CD4-positive, alpha-beta T cell treated with Interleukin-15 for 1 hour (primary cell): Measurements from ENCODE around the gene CNP.
"Not testable (repeated sequence)": the region's sequence is repeated elsewhere in the genome, so short reads cannot be mapped to it uniquely, and the experiment has no call there.

Source experiments
- DNase-seq: peaks from one replicate; pipeline ENCODE4 v3.0.0-alpha.2; 2020

CNP gene

GRCh38 chr17:42010266-42010680 lies 43.7 kb downstream of the CNP start:
- DNase-seq: peak; percentile 48

GRCh38 chr17:42010898-42011516 lies 44.4 kb downstream of the CNP start:
- DNase-seq: no peak

GRCh38 chr17:42012363-42012762 lies 45.8 kb downstream of the CNP start:
- DNase-seq: not testable (repeated sequence)

- not testable (repeated sequence) for DNase-seq
These were observed 47.1 kb downstream of the CNP start for GRCh38 chr17:42013740-42014139.

GRCh38 chr17:42016411-42016831 lies 49.8 kb downstream of the CNP start:
- DNase-seq: no peak

GRCh38 chr17:42016941-42017865 lies 50.6 kb downstream of the CNP start, which contains the start of gene DNAJC7:
Gene DNAJC7, minus strand, starts transcription at chr17:42017439. Its CDS starts 23 bp downstream, at chr17:42017416.
- peak; percentile 93 for DNase-seq

- DNase-seq: no peak
These were observed 51.2 kb downstream of the CNP start for GRCh38 chr17:42017866-42018200.

GRCh38 chr17:42018339-42018738 lies 51.7 kb downstream of the CNP start:
- DNase-seq: no peak

- DNase-seq: no peak
These were observed 52.4 kb downstream of the CNP start for GRCh38 chr17:42018988-42019387.

- peak; percentile 94 for DNase-seq
These were observed 53.2 kb downstream of the CNP start, which contains the start of gene NKIRAS2 for GRCh38 chr17:42019509-42020404. Gene NKIRAS2, plus strand, starts transcription at chr17:42020090. Its CDS starts 1,488 bp downstream, at chr17:42021578.

GRCh38 chr17:42020845-42021244 lies 54.2 kb downstream of the CNP start:
- not testable (repeated sequence) for DNase-seq

- peak; percentile 68 for DNase-seq
These were observed 57.1 kb downstream of the CNP start for GRCh38 chr17:42023524-42024349.

- no peak for DNase-seq
These were observed 58.6 kb downstream of the CNP start for GRCh38 chr17:42025191-42025579.

GRCh38 chr17:42025936-42026335 lies 59.3 kb downstream of the CNP start:
- DNase-seq: no peak

- DNase-seq: no peak
These were observed 60.4 kb downstream of the CNP start for GRCh38 chr17:42026857-42027589.
